ENCODE data around the gene C1QB.

- TF ChIP-seq HES2 (IDR thresholded peaks at IDR 0.05) (no peak), SREBF2 (IDR thresholded peaks at IDR 0.05) (no peak), HOXB13 (CRISPR knock-in tag; IDR thresholded peaks at IDR 0.05; ENCODE audit: low read depth) (no peak), FOSB (CRISPR knock-in tag; IDR thresholded peaks at IDR 0.05) (no peak), NR3C1 (IDR thresholded peaks at IDR 0.05) (no peak), CTCF (IDR thresholded peaks at IDR 0.05) (no peak), SMC3 (IDR thresholded peaks at IDR 0.05) (no peak)
Observed at GRCh38 chr1:22696610-22697009, 43.6 kb downstream of the C1QB start.
